Sigmoid colon (tissue), 4 donors: ENCODE results near the gene ECI2.

Experiments used
- POLR2A ChIP-seq, 2 donors: fragments of 450-650 bp; IDR thresholded peaks; one replicate each; pipeline ENCODE4 v1.6.1; 2016; ENCODE audit warnings: antibody characterized with exemption in 2 of 2, mild to moderate bottlenecking in 2 of 2, moderate library complexity in 2 of 2
- POLR2AphosphoS5 ChIP-seq, 4 donors: sonication (generic); formaldehyde crosslinking; IDR thresholded peaks; one replicate each; pipeline ENCODE4 v1.6.1; 2017; ENCODE audit warnings: antibody characterized with exemption in 4 of 4
- TF ChIP-seq, protein P1 (sequence below), 4 experiments: fragments of 450-650 bp in 3 of 4; fragments of 200-600 bp in 1 of 4; IDR thresholded peaks; one replicate each; pipeline ENCODE4 v1.5.1; 2016 to 2019; ENCODE audit warnings: antibody characterized with exemption in 4 of 4, mild to moderate bottlenecking in 3 of 4, moderate library complexity in 2 of 4

DNA sequence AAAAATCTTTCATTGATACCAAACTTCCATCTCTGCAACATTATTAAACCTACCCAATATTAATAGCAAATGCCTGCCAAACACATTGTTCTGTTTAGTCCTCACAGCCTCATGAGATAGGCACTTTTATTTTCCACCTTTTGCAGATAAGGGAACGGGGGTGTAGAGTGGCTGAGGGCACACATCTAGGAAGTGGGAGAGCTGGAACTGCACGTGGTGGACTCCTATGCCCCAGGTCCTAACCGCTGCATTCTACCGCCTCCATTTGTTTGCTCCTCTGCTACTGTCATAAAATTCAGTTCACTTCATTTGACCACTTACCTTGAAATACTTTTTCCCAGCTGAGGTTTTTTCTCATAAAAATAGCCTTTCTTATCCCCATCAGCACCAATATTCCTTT lies 64.0 kb downstream of the ECI2 start:
- no peak for TF ChIP-seq POLR2AphosphoS5 (IDR thresholded peaks at IDR 0.05)
- TF ChIP-seq, protein P1, sequence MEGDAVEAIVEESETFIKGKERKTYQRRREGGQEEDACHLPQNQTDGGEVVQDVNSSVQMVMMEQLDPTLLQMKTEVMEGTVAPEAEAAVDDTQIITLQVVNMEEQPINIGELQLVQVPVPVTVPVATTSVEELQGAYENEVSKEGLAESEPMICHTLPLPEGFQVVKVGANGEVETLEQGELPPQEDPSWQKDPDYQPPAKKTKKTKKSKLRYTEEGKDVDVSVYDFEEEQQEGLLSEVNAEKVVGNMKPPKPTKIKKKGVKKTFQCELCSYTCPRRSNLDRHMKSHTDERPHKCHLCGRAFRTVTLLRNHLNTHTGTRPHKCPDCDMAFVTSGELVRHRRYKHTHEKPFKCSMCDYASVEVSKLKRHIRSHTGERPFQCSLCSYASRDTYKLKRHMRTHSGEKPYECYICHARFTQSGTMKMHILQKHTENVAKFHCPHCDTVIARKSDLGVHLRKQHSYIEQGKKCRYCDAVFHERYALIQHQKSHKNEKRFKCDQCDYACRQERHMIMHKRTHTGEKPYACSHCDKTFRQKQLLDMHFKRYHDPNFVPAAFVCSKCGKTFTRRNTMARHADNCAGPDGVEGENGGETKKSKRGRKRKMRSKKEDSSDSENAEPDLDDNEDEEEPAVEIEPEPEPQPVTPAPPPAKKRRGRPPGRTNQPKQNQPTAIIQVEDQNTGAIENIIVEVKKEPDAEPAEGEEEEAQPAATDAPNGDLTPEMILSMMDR (IDR thresholded peaks at IDR 0.05): no peak
- TF ChIP-seq POLR2A (IDR thresholded peaks at IDR 0.05): no peak
